Measurements from ENCODE around the gene SMIM35. TPM values are rescaled to one million over a fixed set of nuclear protein-coding genes. Genes with fewer than 3 reads are reported as not detected.

Gene SMIM35
- polyA plus RNA-seq, 1 of the 3 experiments (the other 2 are of a cell fraction), result not detected

DNA sequence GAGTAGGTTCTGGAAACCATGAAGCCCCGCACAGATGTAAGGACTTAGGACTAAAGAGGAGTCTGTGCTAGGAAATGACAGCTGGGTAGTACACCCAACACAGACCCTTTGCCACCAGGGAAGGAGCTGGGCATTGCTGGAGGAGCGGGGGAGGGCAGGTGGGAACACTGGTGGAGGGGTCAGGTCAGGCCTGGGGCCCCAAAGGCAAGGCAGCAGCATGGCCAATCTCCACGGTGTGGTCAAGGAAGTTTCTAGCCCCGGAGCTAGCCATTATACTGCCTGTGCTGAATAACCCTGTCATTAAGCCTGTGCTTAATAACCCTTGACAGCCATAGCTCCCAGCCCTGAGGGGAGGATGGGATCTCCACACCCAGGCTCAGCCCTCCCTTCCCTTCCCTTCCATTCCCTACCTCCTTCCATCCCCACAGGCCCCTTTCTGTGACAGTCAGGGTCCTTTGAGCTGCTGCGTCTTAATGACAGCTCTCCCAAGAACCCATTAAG is 7.8 kb downstream of the SMIM35 start:
- no peaks in the 10 kb centered on the region for H3K9me3 ChIP-seq
- no peak overlapping the region for H3K4me2 ChIP-seq
- H3K9ac ChIP-seq, result no peak overlapping the region
- TF ChIP-seq EP300 (IDR thresholded peaks at IDR 0.05; ENCODE audit: borderline replicate concordance in 1 of 2, low read depth in 1 of 2, low read length in 1 of 2) (no peak), RAD21 (IDR thresholded peaks at IDR 0.05; ENCODE audit: low read length) (no peak), RCOR1 (IDR thresholded peaks at IDR 0.05; ENCODE audit: low read length) (no peak), YY1 (IDR thresholded peaks at IDR 0.05; ENCODE audit: low read depth) (no peak), GATA2 (CRISPR knock-in tag; IDR thresholded peaks at IDR 0.05) (no peak), SMC3 (IDR thresholded peaks at IDR 0.05; ENCODE audit: low read depth, low read length) (no peak), FOXJ3 (CRISPR knock-in tag; IDR thresholded peaks at IDR 0.05) (no peak), TEAD4 (IDR thresholded peaks at IDR 0.05; ENCODE audit: borderline replicate concordance, insufficient read depth) (no peak), MXI1 (IDR thresholded peaks at IDR 0.05; ENCODE audit: low read depth, low read length) (no peak), TCF12 (IDR thresholded peaks at IDR 0.05) (no peak), GABPA (IDR thresholded peaks at IDR 0.05; ENCODE audit: low read depth) (no peak), IRF3 (IDR thresholded peaks at IDR 0.05; ENCODE audit: low read depth, low read length) (no peak), RXRA (IDR thresholded peaks at IDR 0.05; ENCODE audit: borderline replicate concordance, low read depth) (no peak)
- TF ChIP-seq, protein P1, sequence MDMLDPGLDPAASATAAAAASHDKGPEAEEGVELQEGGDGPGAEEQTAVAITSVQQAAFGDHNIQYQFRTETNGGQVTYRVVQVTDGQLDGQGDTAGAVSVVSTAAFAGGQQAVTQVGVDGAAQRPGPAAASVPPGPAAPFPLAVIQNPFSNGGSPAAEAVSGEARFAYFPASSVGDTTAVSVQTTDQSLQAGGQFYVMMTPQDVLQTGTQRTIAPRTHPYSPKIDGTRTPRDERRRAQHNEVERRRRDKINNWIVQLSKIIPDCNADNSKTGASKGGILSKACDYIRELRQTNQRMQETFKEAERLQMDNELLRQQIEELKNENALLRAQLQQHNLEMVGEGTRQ (IDR thresholded peaks at IDR 0.05; ENCODE audit: borderline replicate concordance, low read depth, low read length), result no peak
- TF ChIP-seq, protein P2, sequence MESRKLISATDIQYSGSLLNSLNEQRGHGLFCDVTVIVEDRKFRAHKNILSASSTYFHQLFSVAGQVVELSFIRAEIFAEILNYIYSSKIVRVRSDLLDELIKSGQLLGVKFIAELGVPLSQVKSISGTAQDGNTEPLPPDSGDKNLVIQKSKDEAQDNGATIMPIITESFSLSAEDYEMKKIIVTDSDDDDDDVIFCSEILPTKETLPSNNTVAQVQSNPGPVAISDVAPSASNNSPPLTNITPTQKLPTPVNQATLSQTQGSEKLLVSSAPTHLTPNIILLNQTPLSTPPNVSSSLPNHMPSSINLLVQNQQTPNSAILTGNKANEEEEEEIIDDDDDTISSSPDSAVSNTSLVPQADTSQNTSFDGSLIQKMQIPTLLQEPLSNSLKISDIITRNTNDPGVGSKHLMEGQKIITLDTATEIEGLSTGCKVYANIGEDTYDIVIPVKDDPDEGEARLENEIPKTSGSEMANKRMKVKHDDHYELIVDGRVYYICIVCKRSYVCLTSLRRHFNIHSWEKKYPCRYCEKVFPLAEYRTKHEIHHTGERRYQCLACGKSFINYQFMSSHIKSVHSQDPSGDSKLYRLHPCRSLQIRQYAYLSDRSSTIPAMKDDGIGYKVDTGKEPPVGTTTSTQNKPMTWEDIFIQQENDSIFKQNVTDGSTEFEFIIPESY (IDR thresholded peaks at IDR 0.05; ENCODE audit: borderline replicate concordance, low read depth), result no peak
- TF ChIP-seq, protein P3, sequence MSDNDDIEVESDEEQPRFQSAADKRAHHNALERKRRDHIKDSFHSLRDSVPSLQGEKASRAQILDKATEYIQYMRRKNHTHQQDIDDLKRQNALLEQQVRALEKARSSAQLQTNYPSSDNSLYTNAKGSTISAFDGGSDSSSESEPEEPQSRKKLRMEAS (IDR thresholded peaks at IDR 0.05; ENCODE audit: low read depth), result no peak
- CTCF ChIA-PET, result interaction anchor here (1.1 to 2.4 kb wide), 4 partner anchors 26 to 653 kb away, joined by 3 to 12 read pairs (median 7); no protein-coding TSS in a partner anchor
- no peaks in the 10 kb centered on the region for H3K36me3 ChIP-seq (replicated peaks in 1 of 2; ENCODE audit: control insufficient read depth in 1 of 2, insufficient read depth in 2 of 2, low read length in 1 of 2)
- no peaks in the 10 kb centered on the region for H3K4me1 ChIP-seq (ENCODE audit: control insufficient read depth in 1 of 2, insufficient read depth in 2 of 2, low read depth in 1 of 2, low read length in 1 of 2)
- no peaks in the 10 kb centered on the region for H3K9me2 ChIP-seq
- no peaks in the 10 kb centered on the region for H3K79me2 ChIP-seq (ENCODE audit: insufficient read depth)
- H3F3A ChIP-seq (replicated peaks; ENCODE audit: insufficient read depth), result no peaks in the 10 kb centered on the region
- WGBS (ENCODE audit: low lambda C conversion rate), result 53% methylated on average over 2 of the region's 5 CpGs
- H3K27me3 ChIP-seq (ENCODE audit: insufficient read depth), result peaks cover 19% of the 10 kb centered on the region; the same call in 1 of the 2 replicates
- no peak for DNase-seq
- H3K4me3 ChIP-seq (ENCODE audit: low read depth in 2 of 2, low read length in 1 of 2), result no peak overlapping the region
- POLR2A ChIA-PET, result no interaction called here
- H3K27ac ChIP-seq (ENCODE audit: low read depth in 2 of 2, low read length in 1 of 2), result no peak overlapping the region
- no peak overlapping the region for H2AFZ ChIP-seq (ENCODE audit: low read depth)
- no peaks in the 10 kb centered on the region for H4K20me1 ChIP-seq (ENCODE audit: insufficient read depth)

Measured in SK-N-SH (cell line).